ENCODE results near the gene MYEF2.

The MYEF2 gene

DNA sequence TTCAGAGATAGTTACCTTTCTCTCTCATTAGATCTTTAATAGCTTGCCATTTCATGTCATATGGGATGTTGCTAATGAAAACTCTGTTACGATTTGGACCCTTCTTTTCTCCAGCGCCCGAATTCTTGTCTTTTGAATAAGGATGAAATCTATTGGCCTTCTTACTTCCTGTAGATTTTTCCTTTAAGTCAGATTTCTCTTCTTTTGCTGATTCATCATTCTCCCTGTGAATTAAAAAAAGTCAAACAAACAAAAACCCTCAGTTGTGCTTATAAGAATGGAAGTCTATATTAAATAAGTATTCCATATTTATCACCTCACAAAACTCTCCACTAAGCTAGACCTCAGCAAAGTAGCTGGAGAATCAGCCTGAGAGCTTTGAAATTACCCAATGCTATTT, 9.5 kb downstream of the MYEF2 start:
- TF ChIP-seq TAF1 (IDR thresholded peaks at IDR 0.05; ENCODE audit: borderline replicate concordance, insufficient read depth, low read length) (no peak), SIN3A (IDR thresholded peaks at IDR 0.05; ENCODE audit: borderline replicate concordance, insufficient read depth, low read length) (no peak)
- TF ChIP-seq, protein P1, sequence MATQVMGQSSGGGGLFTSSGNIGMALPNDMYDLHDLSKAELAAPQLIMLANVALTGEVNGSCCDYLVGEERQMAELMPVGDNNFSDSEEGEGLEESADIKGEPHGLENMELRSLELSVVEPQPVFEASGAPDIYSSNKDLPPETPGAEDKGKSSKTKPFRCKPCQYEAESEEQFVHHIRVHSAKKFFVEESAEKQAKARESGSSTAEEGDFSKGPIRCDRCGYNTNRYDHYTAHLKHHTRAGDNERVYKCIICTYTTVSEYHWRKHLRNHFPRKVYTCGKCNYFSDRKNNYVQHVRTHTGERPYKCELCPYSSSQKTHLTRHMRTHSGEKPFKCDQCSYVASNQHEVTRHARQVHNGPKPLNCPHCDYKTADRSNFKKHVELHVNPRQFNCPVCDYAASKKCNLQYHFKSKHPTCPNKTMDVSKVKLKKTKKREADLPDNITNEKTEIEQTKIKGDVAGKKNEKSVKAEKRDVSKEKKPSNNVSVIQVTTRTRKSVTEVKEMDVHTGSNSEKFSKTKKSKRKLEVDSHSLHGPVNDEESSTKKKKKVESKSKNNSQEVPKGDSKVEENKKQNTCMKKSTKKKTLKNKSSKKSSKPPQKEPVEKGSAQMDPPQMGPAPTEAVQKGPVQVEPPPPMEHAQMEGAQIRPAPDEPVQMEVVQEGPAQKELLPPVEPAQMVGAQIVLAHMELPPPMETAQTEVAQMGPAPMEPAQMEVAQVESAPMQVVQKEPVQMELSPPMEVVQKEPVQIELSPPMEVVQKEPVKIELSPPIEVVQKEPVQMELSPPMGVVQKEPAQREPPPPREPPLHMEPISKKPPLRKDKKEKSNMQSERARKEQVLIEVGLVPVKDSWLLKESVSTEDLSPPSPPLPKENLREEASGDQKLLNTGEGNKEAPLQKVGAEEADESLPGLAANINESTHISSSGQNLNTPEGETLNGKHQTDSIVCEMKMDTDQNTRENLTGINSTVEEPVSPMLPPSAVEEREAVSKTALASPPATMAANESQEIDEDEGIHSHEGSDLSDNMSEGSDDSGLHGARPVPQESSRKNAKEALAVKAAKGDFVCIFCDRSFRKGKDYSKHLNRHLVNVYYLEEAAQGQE (IDR thresholded peaks at IDR 0.05; ENCODE audit: insufficient read depth in 1 of 2, low read depth in 2 of 2, low read length in 2 of 2), result no peak

DNA sequence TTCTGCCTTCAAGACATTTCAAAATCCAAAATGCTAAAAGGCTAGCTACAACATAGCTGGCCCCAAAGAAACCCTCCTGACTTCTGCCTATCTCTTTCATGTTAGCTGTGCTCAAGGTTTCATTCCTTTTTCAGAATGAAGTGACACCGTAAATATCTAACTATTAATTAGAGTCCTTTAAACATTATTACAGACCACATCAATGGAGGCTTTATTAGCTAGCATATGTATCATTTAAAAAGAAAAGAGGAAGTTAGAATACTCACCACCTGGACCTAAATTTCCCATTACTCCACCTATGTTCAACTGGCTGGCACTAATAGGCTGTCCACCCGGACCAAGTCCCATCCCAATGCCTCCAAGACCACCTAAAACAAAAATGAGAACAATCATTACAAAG, 24.6 kb downstream of the MYEF2 start:
- TF ChIP-seq FOXP2 (optimal IDR thresholded peaks at IDR 0.05; ENCODE audit: borderline replicate concordance, extremely low read depth, extremely low read length, insufficient read depth) (no peak), SIN3A (IDR thresholded peaks at IDR 0.05; ENCODE audit: borderline replicate concordance, insufficient read depth, low read length) (no peak), TAF1 (IDR thresholded peaks at IDR 0.05; ENCODE audit: borderline replicate concordance, insufficient read depth, low read length) (no peak), POLR2AphosphoS5 (IDR thresholded peaks at IDR 0.05; ENCODE audit: low read depth, low read length) (no peak)
- TF ChIP-seq, protein P1 (IDR thresholded peaks at IDR 0.05; ENCODE audit: insufficient read depth in 1 of 2, low read depth in 2 of 2, low read length in 2 of 2), result no peak

DNA sequence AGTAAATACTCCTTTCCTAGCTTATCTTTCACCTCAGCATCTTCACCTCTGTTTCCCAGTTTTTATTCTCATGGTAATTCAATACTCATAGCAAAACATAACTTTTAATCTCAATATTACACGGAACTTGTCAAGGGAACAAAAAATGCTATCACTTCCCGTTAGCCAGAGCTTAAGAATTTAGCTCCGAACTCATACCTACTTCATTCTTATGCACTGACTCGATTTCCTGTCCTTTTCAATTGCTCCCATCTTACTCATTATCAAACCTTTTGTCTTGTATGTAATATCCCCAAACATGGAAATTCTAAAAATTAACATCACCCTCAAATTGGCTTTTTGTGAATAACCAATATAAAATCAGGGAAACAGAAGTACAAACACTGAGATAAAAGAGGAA, 28.2 kb downstream of the MYEF2 start:
- no peak for TF ChIP-seq TAF1 (IDR thresholded peaks at IDR 0.05; ENCODE audit: borderline replicate concordance, insufficient read depth, low read length)

DNA sequence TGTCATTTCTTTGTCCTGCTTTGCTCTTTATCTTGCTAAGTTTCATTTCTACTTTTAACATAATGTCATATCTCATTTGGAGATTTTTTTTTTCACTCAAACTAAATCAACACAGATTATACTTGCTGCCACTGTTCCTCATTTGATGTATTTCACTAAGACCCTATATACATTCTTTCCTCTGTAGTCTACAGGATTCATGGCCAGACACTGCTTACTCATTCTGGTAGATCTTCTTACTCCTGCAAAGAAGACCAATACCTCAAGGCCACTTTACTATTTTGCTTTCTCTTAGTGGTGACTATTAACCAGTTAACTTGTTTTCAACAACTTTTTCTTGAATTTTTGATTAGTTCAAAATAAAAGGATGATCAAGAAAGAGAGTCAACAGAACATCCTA, 30.7 kb downstream of the MYEF2 start:
- no peak for TF ChIP-seq SIN3A (IDR thresholded peaks at IDR 0.05; ENCODE audit: borderline replicate concordance, insufficient read depth, low read length)

DNA sequence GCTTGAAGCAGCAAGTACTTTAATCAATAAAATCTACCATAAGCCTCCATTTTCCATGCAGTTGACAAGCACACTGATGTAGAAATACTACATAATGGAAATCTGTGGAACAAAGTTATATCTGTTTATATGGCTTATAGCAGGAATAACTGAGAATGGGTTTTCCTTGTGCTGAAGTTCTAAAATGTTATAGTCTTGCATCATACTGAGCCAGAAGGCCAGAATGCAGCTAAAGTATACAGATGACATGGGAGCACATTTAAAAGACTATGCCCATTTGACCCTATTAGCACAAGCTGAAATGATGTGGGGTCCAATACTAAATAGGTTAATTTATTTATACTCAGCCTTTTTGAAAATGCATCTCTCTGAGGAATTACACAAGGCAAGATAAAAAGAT, 32.2 kb downstream of the MYEF2 start:
- TF ChIP-seq SIN3A (IDR thresholded peaks at IDR 0.05; ENCODE audit: borderline replicate concordance, insufficient read depth, low read length), result no peak
- no peak for TF ChIP-seq FOXP2 (optimal IDR thresholded peaks at IDR 0.05; ENCODE audit: borderline replicate concordance, extremely low read depth, extremely low read length, insufficient read depth)
- TF ChIP-seq TAF1 (IDR thresholded peaks at IDR 0.05; ENCODE audit: borderline replicate concordance, insufficient read depth, low read length), result no peak
- no peak for TF ChIP-seq POLR2AphosphoS5 (IDR thresholded peaks at IDR 0.05; ENCODE audit: low read depth, low read length)
- TF ChIP-seq, protein P1 (IDR thresholded peaks at IDR 0.05; ENCODE audit: insufficient read depth in 1 of 2, low read depth in 2 of 2, low read length in 2 of 2), result no peak

DNA sequence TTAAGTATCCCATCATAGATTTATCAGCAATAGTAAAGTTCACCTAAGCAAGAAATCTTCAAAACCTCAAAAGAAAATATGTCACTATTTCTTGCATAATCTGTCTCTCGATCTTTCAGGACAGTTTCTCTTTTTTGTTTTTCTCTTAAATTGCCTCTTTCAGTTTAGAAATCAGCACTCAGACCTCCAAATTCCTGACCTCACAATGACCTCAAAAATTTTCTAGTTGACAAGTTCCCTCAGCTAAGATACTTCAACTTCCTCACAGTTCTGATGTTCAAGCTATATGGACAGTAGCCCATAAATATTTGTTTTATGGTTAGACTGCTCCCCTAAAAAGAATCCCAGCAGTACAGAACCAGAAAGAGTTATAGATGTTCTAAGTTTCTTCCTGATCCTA, 33.2 kb downstream of the MYEF2 start:
- TF ChIP-seq, protein P1 (IDR thresholded peaks at IDR 0.05; ENCODE audit: insufficient read depth in 1 of 2, low read depth in 2 of 2, low read length in 2 of 2), result no peak
- no peak for TF ChIP-seq SIN3A (IDR thresholded peaks at IDR 0.05; ENCODE audit: borderline replicate concordance, insufficient read depth, low read length)
- TF ChIP-seq POLR2AphosphoS5 (IDR thresholded peaks at IDR 0.05; ENCODE audit: low read depth, low read length), result no peak
- TF ChIP-seq FOXP2 (optimal IDR thresholded peaks at IDR 0.05; ENCODE audit: borderline replicate concordance, extremely low read depth, extremely low read length, insufficient read depth), result no peak
- no peak for TF ChIP-seq TAF1 (IDR thresholded peaks at IDR 0.05; ENCODE audit: borderline replicate concordance, insufficient read depth, low read length)

Data from PFSK-1 (cell line).